Naive thymus-derived CD4-positive, alpha-beta T cell (primary cell): ENCODE data around the gene CBL. TPM values are rescaled to one million over a fixed set of nuclear protein-coding genes. Genes with fewer than 3 reads are reported as not detected.

Experiments
- ATAC-seq: fragments of 150-1000 bp; cut with Tn5 transposase; 2 replicates; pipeline ENCODE4 v1.10.0; 2021; ENCODE audit warnings: mild to moderate bottlenecking, moderate library complexity
- CTCF ChIA-PET: fragments of 350-600 bp; sonication (Branson Sonifier 250); formaldehyde crosslinking; loops from one replicate; lab custom pipeline; 2021; ENCODE audit warnings: antibody characterized with exemption; lab: Charles Lee
- POLR2A ChIA-PET: fragments of 350-600 bp; sonication (Branson Sonifier 250); formaldehyde crosslinking; loops from one replicate; lab custom pipeline; 2021; ENCODE audit warnings: antibody characterized with exemption, inconsistent platforms; lab: Charles Lee
- DNase-seq, 9 donors: peaks; one replicate each; pipeline versions ENCODE4 v3.0.0 to v3.0.0-alpha.2; 2020 to 2022; ENCODE audit warnings: mixed read lengths in 1 of 9
- H3K27ac ChIP-seq: one replicate; pipeline ENCODE4 v1.7.0; 2013; ENCODE audit warnings: mild to moderate bottlenecking, low read depth, low read length, moderate library complexity
- H3K27me3 ChIP-seq, 2 donors: one replicate each; pipeline ENCODE4 v1.7.0; 2013; ENCODE audit warnings: low read length in 2 of 2, mild to moderate bottlenecking in 2 of 2, moderate library complexity in 2 of 2; ENCODE audit not compliant: control insufficient read depth in 2 of 2, insufficient read depth in 2 of 2
- H3K36me3 ChIP-seq, 3 experiments: 1 replicate in 2 of 3; 2 replicates in 1 of 3; pipeline ENCODE4 v1.7.0; 2013; ENCODE audit warnings: low read length in 3 of 3, mild to moderate bottlenecking in 3 of 3, moderate library complexity in 1 of 3; ENCODE audit not compliant: insufficient read depth in 3 of 3, control insufficient read depth in 2 of 3
- H3K4me1 ChIP-seq, 2 donors: one replicate each; pipeline ENCODE4 v1.7.0; 2013; ENCODE audit warnings: low read length in 2 of 2, mild to moderate bottlenecking in 2 of 2, moderate library complexity in 1 of 2; ENCODE audit not compliant: control insufficient read depth in 2 of 2, insufficient read depth in 2 of 2
- H3K4me3 ChIP-seq: 2 replicates; pipeline ENCODE4 v1.7.0; 2013; ENCODE audit warnings: mild to moderate bottlenecking, low read length
- H3K9me3 ChIP-seq, 3 experiments: 1 replicate in 2 of 3; 2 replicates in 1 of 3; pipeline ENCODE4 v1.7.0; 2013; ENCODE audit warnings: low read length in 3 of 3; ENCODE audit not compliant: control insufficient read depth in 2 of 3
- H3K27ac Mint-ChIP-seq, 9 donors: one replicate each; pipeline ENCODE4 v1.8.0; 2020 to 2022; ENCODE audit warnings: mixed read lengths in 9 of 9, mild to moderate bottlenecking in 8 of 9, moderate library complexity in 5 of 9, inconsistent platforms in 2 of 9
- H3K27me3 Mint-ChIP-seq, 5 donors: one replicate each; pipeline ENCODE4 v1.8.0; 2021 to 2022; ENCODE audit warnings: mixed read lengths in 5 of 5, mild to moderate bottlenecking in 1 of 5
- H3K36me3 Mint-ChIP-seq, 5 donors: one replicate each; pipeline ENCODE4 v1.8.0; 2020 to 2022; ENCODE audit warnings: mixed read lengths in 5 of 5, mild to moderate bottlenecking in 3 of 5, inconsistent platforms in 1 of 5
- H3K4me1 Mint-ChIP-seq, 7 donors: one replicate each; pipeline ENCODE4 v1.8.0; 2020 to 2022; ENCODE audit warnings: mixed read lengths in 7 of 7, mild to moderate bottlenecking in 3 of 7, inconsistent platforms in 1 of 7
- H3K4me3 Mint-ChIP-seq, 10 donors: one replicate each; pipeline ENCODE4 v1.8.0; 2020 to 2022; ENCODE audit warnings: mild to moderate bottlenecking in 10 of 10, mixed read lengths in 10 of 10, moderate library complexity in 6 of 10, inconsistent platforms in 2 of 10
- H3K9me3 Mint-ChIP-seq, 11 donors: one replicate each; pipeline ENCODE4 v1.8.0; 2020 to 2022; ENCODE audit warnings: mixed read lengths in 11 of 11, mild to moderate bottlenecking in 4 of 11, inconsistent platforms in 1 of 11, moderate library complexity in 1 of 11
- intact Hi-C, 2 donors: fragments of 100-400 bp; cut with micrococcal nuclease; formaldehyde crosslinking; loops; one replicate each; pipeline ENCODE4 v1.15.1; 2023
- polyA plus RNA-seq, 2 donors: library from polyadenylated mRNA; unstranded; fragments of 300-500 nt; fragmentation: Illumina TruSeq; gene quantifications; one replicate each; pipeline ENCODE4 v1.2.3, GENCODE V29; 2021
- total RNA-seq, 6 experiments: library from RNA in 5 of 6; stranded (reverse) in 5 of 6; gene quantifications; 1 replicate in 5 of 6; 2 replicates in 1 of 6; pipeline ENCODE4 v1.2.3 and lab custom pipeline; 2021 to 2026

The CBL gene
- total RNA-seq (10 to 100 TPM; 37.0 to 51.8 (median 40.5) TPM), polyA plus RNA-seq (10 to 100 TPM; 17.5 to 18.0 TPM), total RNA-seq (lab: John Stamatoyannopoulos, UW) (153 reads per million, percentile 90 among the genes with 10 or more reads in this experiment)

GRCh38 chr11:119205574-119206510 is at the start of gene CBL:
Gene CBL (plus strand): TSS chr11:119206339. CDS start chr11:119206418, 79 bp downstream.
- Histone ChIP-seq H3K9me3 (no peaks in the 10 kb centered on the region), H3K27me3 (no peaks in the 10 kb centered on the region), H3K4me3 (peak within 1 kb of the TSS; percentile 88), H3K27ac (peak within 1 kb of the TSS; percentile 91), H3K36me3 (peaks cover 0 to 4% (median 0%) of the 10 kb centered on the region in 3 experiments), H3K4me1 (peaks cover 7 to 23% of the 10 kb centered on the region in 2 donors)
- intact Hi-C loops = loop anchor here (1.0 to 5.0 kb wide), 12 partner anchors 17 to 188 kb away; partner anchors contain the start of genes NLRX1 (in 1 of the 2), RPS25 (in 1 of the 2), SLC37A4 (in 1 of the 2) and TRAPPC4 (in 1 of the 2)
- ChIA-PET POLR2A (interaction anchor here (0.5 to 3.4 kb wide), 20 partner anchors 9 to 266 kb away, joined by 3 to 30 read pairs (median 4); partner anchors contain the start of gene RNF26), CTCF (interaction anchor here (0.6 to 4.6 kb wide), 24 partner anchors 9 to 187 kb away, joined by 3 to 64 read pairs (median 4); partner anchors contain the start of genes DPAGT1, RPS25 and TRAPPC4)
- peak; percentile 83 to 99 (median 93) for DNase-seq
- peak; percentile 97 for ATAC-seq
- Mint-ChIP-seq H3K36me3 (peaks cover 0 to 5% (median 0%) of the 10 kb centered on the region in 5 donors), H3K4me1 (peaks cover 18 to 49% (median 41%) of the 10 kb centered on the region in 7 donors), H3K9me3 (no peaks in the 10 kb centered on the region), H3K27me3 (peaks cover 0 to 3% (median 0%) of the 10 kb centered on the region in 5 donors), H3K4me3 (peak within 1 kb of the TSS; percentile 88 to 100 (median 98)), H3K27ac (peak within 1 kb of the TSS; percentile 86 to 98 (median 94))

GRCh38 chr11:119156496-119156895 is 49.6 kb upstream of the CBL start:
- Mint-ChIP-seq H3K36me3 (no peaks in the 10 kb centered on the region), H3K4me1 (peaks cover 0 to 11% (median 5%) of the 10 kb centered on the region in 7 donors), H3K27me3 (peaks cover 0 to 26% (median 5%) of the 10 kb centered on the region in 5 donors), H3K4me3 (no peak overlapping the region), H3K9me3 (no peaks in the 10 kb centered on the region), H3K27ac (no peak overlapping the region)
- H3K9me3 ChIP-seq = no peaks in the 10 kb centered on the region
- no peaks in the 10 kb centered on the region for H3K4me1 ChIP-seq
- no peaks in the 10 kb centered on the region for H3K36me3 ChIP-seq
- H3K27ac ChIP-seq = no peak overlapping the region
- DNase-seq = no peak
- intact Hi-C loops = no loop called here
- no peak overlapping the region for H3K4me3 ChIP-seq
- ATAC-seq = no peak
- POLR2A ChIA-PET = no interaction called here
- CTCF ChIA-PET = no interaction called here
- no peaks in the 10 kb centered on the region for H3K27me3 ChIP-seq

DNA sequence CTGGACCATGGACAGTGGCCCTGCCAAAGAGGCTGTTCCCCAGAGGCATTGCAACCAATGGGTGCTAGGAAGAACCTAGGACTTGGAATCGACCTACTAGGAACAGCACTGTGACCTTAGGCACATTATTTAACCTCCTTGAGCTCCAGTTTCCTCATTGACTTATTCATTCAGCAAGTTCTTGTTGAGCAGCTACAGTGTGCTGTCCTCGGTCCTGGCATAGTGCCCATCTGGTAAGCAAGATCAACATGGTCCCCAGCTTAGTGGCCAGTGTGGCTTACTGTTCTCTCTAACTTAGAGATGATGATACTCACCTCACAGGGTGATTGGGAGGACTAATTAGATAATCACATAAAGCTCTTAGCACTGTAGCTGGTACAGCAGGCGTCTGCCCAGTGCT is 49.1 kb upstream of the CBL start:
- ATAC-seq (no peak), DNase-seq (no peak)
- no peaks in the 10 kb centered on the region for H3K9me3 Mint-ChIP-seq
- intact Hi-C loops = no loop called here
- Histone ChIP-seq H3K4me3 (no peak overlapping the region), H3K4me1 (no peaks in the 10 kb centered on the region), H3K27me3 (no peaks in the 10 kb centered on the region), H3K9me3 (no peaks in the 10 kb centered on the region), H3K36me3 (no peaks in the 10 kb centered on the region), H3K27ac (no peak overlapping the region)
- peaks cover 0 to 8% (median 2%) of the 10 kb centered on the region in 7 donors for H3K4me1 Mint-ChIP-seq
- no peak overlapping the region for H3K27ac Mint-ChIP-seq
- no peak overlapping the region for H3K4me3 Mint-ChIP-seq
- ChIA-PET CTCF (no interaction called here), POLR2A (no interaction called here)
- no peaks in the 10 kb centered on the region for H3K36me3 Mint-ChIP-seq
- peaks cover 0 to 24% (median 5%) of the 10 kb centered on the region in 5 donors for H3K27me3 Mint-ChIP-seq

DNA sequence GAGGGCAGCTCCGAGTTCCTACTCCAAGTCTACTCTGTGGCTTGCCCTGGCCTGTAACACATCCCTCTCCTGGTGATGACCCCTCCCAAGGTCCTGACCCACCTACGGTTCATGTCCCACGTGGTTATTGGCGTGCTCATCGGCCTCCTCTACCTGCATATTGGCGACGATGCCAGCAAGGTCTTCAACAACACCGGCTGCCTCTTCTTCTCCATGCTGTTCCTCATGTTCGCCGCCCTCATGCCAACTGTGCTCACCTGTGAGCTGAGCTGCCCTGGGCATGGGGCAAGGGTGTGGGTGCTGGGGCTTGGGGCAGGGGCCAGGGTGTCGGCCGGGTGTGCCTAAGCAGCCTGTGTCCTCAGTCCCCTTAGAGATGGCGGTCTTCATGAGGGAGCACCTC is 47.7 kb upstream of the CBL start:
- Histone ChIP-seq H3K36me3 (no peaks in the 10 kb centered on the region), H3K27ac (no peak overlapping the region), H3K9me3 (no peaks in the 10 kb centered on the region), H3K27me3 (no peaks in the 10 kb centered on the region), H3K4me3 (no peak overlapping the region), H3K4me1 (no peaks in the 10 kb centered on the region)
- peaks cover 0 to 14% (median 5%) of the 10 kb centered on the region in 5 donors for H3K27me3 Mint-ChIP-seq
- peaks cover 0 to 8% (median 2%) of the 10 kb centered on the region in 7 donors for H3K4me1 Mint-ChIP-seq
- no peak for DNase-seq
- H3K27ac Mint-ChIP-seq = no peak overlapping the region
- ATAC-seq = no peak
- no peaks in the 10 kb centered on the region for H3K9me3 Mint-ChIP-seq
- intact Hi-C loops = no loop called here
- no peak overlapping the region for H3K4me3 Mint-ChIP-seq
- no peaks in the 10 kb centered on the region for H3K36me3 Mint-ChIP-seq
- POLR2A ChIA-PET = interaction anchor here (0.7 kb wide), 1 partner anchor 11 kb away, joined by 3 read pairs; no protein-coding TSS in a partner anchor
- CTCF ChIA-PET = no interaction called here

DNA sequence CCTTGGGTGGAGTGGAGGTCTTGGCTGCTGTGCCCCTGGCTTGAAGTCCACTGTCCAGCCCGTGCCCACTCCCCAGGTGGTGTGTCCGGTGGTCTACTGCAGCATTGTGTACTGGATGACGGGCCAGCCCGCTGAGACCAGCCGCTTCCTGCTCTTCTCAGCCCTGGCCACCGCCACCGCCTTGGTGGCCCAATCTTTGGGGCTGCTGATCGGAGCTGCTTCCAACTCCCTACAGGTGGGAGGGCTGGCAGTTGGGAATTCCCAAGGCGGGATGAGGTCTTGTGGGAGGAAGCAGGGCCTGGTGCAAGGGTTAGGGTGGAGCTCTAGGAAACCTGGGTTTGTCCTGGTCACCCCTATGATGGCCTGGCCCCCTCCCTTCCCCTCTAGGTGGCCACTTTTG is 46.0 kb upstream of the CBL start:
- no peaks in the 10 kb centered on the region for H3K27me3 ChIP-seq
- Mint-ChIP-seq H3K27me3 (peaks cover 0 to 8% (median 5%) of the 10 kb centered on the region in 5 donors), H3K36me3 (no peaks in the 10 kb centered on the region), H3K4me1 (peaks cover 0 to 8% (median 2%) of the 10 kb centered on the region in 7 donors), H3K4me3 (no peak overlapping the region), H3K9me3 (no peaks in the 10 kb centered on the region), H3K27ac (no peak overlapping the region)
- ChIA-PET CTCF (interaction anchor here (1.2 kb wide), 1 partner anchor 9 kb away, joined by 5 read pairs; the partner anchor contains the start of gene NLRX1), POLR2A (interaction anchor here (1.2 kb wide), 1 partner anchor 10 kb away, joined by 3 read pairs; no protein-coding TSS in a partner anchor)
- H3K36me3 ChIP-seq = no peaks in the 10 kb centered on the region
- no peak overlapping the region for H3K4me3 ChIP-seq
- no peak for DNase-seq
- ATAC-seq = no peak
- H3K27ac ChIP-seq = no peak overlapping the region
- intact Hi-C loops = no loop called here
- H3K4me1 ChIP-seq = no peaks in the 10 kb centered on the region
- no peaks in the 10 kb centered on the region for H3K9me3 ChIP-seq

- Mint-ChIP-seq H3K4me3 (no peak overlapping the region), H3K27me3 (peaks cover 0 to 4% (median 0%) of the 10 kb centered on the region in 5 donors), H3K4me1 (no peaks in the 10 kb centered on the region), H3K9me3 (no peaks in the 10 kb centered on the region), H3K27ac (no peak overlapping the region), H3K36me3 (no peaks in the 10 kb centered on the region)
- no peak overlapping the region for H3K27ac ChIP-seq
- H3K36me3 ChIP-seq = no peaks in the 10 kb centered on the region
- H3K4me3 ChIP-seq = no peak overlapping the region
- CTCF ChIA-PET = no interaction called here
- DNase-seq = no peak
- no peaks in the 10 kb centered on the region for H3K9me3 ChIP-seq
- no peak for ATAC-seq
- no peaks in the 10 kb centered on the region for H3K27me3 ChIP-seq
- intact Hi-C loops = no loop called here
- H3K4me1 ChIP-seq = no peaks in the 10 kb centered on the region
- POLR2A ChIA-PET = no interaction called here
Observed at GRCh38 chr11:119161871-119162270, 44.3 kb upstream of the CBL start.
